ENCODE measurements around the gene VGLL1.
A peak's percentile ranks its signal among the peaks of the same experiment; 100 is the strongest.

The VGLL1 gene, protein sequence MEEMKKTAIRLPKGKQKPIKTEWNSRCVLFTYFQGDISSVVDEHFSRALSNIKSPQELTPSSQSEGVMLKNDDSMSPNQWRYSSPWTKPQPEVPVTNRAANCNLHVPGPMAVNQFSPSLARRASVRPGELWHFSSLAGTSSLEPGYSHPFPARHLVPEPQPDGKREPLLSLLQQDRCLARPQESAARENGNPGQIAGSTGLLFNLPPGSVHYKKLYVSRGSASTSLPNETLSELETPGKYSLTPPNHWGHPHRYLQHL

DNA sequence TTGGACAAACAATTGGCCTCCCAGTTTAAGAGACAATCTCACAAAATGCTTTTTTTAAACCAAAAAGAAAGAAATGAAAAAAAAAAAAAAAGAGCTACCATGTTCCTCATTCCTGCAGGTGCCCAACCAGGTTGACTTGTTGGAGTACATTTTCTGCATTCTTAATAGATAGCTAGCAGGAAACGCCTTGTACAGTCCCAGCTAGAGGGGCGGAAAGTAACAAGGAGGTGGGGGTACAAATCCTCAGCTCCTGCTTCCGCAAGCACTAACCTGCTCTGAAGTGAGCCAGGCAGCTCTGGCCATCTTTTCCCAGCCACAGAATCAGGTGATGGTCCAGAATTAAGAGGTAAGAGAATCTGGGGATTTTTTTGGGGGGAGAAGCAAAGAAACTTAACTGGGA is at the start of gene VGLL1:
VGLL1 (plus strand) TSS at position 265 of the 400 bp plus-strand sequence. CDS start 3,806 bp downstream, outside the sequence.
- no peak for DNase-seq

- no peak for DNase-seq
Observed at GRCh38 chrX:136487647-136488046, 44.4 kb upstream of the VGLL1 start, which contains the start of gene BRS3. Gene BRS3, plus strand, starts transcription at chrX:136487947. Its CDS starts 168 bp downstream, at chrX:136488115.

- DNase-seq = no peak
Observed at GRCh38 chrX:136488706-136489105, 43.3 kb upstream of the VGLL1 start.

DNA sequence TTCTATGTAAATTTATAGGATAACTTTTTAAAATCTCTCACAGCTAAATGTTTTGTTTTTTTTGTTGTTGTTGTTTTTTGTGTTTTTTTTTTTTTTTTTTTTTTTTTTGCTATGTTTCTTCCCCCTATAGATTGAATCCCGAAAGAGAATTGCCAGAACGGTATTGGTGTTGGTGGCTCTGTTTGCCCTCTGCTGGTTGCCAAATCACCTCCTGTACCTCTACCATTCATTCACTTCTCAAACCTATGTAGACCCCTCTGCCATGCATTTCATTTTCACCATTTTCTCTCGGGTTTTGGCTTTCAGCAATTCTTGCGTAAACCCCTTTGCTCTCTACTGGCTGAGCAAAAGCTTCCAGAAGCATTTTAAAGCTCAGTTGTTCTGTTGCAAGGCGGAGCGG is 40.2 kb upstream of the VGLL1 start:
- no peak for DNase-seq

GRCh38 chrX:136493011-136493410 is 39.0 kb upstream of the VGLL1 start:
- no peak for DNase-seq

- no peak for DNase-seq
Observed at GRCh38 chrX:136495043-136495442, 37.0 kb upstream of the VGLL1 start.

GRCh38 chrX:136496186-136496763 is 35.7 kb upstream of the VGLL1 start:
- DNase-seq = no peak

DNA sequence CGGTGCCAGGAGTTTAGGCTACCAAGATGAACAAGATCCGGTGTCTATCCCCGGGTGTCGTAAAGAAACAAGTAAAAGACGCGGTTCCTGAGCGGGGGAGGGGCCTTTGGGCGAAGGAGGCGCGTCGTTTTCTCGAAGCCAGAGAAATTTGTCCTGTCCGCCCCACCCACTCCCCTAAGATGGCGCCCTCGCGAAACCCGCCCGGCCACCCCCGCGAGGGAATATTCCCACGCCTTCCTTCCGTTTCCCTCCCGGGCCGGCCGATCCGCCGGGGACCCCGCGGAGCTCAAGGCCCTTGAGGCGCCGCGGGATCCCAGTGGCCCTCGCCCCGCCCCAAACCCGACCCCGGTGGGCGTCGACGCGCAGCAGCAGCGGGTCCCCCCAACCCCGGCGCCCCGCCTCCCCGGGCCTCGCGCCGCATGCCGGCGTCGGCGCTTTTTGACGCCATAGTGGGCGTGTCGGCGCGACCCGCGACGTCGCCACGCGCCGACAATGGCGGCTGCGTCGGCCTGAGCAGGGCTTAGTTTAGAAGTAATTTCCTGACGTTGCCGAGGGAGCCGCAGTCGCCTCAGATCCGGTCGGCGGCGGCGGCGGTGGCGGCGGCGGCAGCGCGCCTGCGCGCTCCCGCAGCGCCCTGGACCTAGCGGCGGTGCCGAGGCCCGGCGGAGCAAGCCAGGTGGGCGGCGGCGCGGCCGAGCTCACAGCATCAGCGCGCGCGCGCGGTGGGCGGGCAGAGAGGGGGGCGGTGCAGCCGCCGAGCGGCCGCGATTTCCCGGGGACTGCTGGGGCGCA is 35.1 kb upstream of the VGLL1 start:
- peak; percentile 81 for DNase-seq

DNA sequence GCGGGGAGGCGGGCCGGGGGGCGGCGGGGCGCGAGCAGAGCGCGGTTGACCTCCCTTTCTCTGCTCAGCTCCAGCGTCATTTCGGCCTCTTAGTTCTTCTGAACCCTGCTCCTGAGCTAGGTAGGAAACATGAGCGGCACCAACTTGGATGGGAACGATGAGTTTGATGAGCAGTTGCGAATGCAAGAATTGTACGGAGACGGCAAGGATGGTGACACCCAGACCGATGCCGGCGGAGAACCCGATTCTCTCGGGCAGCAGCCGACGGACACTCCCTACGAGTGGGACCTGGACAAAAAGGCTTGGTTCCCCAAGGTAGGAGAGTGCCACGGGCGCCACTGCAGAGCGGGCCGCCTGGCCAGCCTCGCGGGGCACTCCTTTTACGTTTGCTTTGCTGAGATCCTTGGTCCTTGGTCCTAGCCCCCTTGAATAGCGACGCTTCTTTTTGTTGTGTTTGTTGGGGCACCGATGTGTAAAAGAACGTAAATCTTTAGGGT is 34.4 kb upstream of the VGLL1 start, which contains the start of gene HTATSF1:
HTATSF1 (plus strand) TSS at position 37 of the 497 bp plus-strand sequence; CDS start at position 130, 93 bp downstream.
- DNase-seq = no peak

- DNase-seq = no peak
Observed at GRCh38 chrX:136519069-136519468, 12.9 kb upstream of the VGLL1 start.

DNA sequence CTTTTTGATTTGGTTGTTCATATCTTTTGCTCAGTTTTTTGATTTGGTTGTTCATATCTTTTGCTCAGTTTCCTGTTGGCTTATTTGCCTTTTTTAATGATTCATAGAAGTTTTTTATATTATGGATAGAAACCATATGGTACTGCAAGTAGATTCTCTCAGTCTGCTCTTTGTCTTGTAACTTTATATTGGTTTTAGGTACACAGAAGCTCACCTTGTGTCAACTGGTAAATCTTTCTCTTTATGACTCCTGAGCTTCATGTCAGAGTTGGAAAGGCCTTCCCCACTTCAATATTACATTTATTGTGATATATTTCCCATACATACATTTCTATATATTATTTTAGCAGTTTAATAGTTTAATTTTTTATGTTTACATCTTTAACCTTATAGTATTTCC is 8.2 kb upstream of the VGLL1 start:
- DNase-seq = no peak

GRCh38 chrX:136525738-136526606 is 6.0 kb upstream of the VGLL1 start:
- no peak for DNase-seq

DNA sequence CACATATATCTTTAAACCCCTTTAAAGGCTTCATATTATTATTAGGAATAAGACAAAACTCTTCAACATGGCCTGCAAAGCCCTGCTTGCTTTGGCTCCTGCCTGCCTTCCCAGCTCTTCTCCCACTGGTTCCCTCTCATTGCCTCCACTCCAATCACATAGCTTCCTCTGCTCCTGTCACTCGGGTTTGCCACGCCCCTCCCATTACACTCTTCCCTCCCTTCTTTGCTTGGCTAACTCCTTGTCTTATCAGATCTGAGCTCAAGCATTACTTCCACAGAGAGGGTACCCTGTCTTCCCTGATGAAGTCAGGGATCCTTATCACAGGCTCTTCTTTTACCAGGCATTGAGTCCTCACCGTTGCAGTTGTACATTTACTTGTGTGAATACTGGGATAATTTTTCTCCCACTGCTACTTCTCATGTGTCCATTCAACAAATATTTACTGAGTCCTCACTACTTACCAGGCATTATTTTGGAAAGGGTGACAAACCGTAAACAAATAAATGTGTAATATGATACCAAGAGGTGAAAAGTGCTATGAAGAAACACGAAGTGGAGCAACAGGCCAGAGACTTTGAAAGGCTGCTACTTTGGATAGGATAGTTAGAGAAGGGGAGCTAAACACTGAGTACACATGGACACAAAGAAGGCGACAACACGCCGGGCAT is 3.2 kb upstream of the VGLL1 start:
- DNase-seq = no peak

- no peak for DNase-seq
Observed at GRCh38 chrX:136529795-136530194, 2.2 kb upstream of the VGLL1 start.

- DNase-seq = no peak
Observed at GRCh38 chrX:136534131-136534530, 2.1 kb downstream of the VGLL1 start.

DNA sequence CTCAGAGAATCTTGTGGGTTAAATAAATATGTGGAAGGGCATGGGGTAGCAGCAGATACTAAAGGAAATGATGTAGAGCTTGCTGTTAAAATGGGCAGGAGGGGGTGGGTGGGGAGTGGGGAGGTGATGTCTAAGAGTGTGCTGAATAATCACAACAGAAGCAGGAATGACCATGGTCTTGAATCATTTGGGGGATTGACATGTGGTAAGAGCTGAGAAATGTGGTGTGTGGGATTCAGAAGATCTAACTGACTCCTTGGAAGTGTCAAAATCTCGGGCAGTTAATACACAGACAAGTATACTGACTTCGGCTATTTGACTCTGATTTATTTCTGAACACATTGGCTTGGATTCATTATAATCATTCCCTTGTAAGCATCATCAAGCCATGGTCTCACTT is 6.8 kb downstream of the VGLL1 start:
- DNase-seq = no peak

GRCh38 chrX:136540226-136540625 is 8.2 kb downstream of the VGLL1 start:
- DNase-seq = no peak

- no peak for DNase-seq
Observed at GRCh38 chrX:136541294-136541693, 9.3 kb downstream of the VGLL1 start.

GRCh38 chrX:136542281-136542680 is 10.3 kb downstream of the VGLL1 start:
- DNase-seq = no peak

DNA sequence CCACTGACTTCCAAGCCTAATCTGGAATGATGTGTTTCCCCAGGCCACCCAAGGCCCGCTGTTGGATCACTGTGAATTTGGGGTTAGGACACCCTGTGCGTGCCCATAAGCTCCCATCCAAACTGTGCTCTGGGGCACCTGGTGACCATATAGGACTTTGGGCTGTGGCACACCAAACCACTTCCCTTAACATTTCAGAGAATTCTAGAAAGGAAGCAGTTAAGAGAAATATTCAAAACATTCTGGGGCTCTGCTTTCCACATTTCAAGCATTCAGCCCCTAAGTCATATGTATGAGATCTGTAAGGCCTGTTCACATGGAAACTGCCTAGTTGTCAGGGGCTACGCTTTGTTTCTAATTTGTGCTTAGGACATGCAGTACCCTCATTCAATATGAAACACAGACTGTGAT is 14.4 kb downstream of the VGLL1 start:
- DNase-seq = no peak

- no peak for DNase-seq
Observed at GRCh38 chrX:136549226-136549625, 17.2 kb downstream of the VGLL1 start.

- DNase-seq = no peak
Observed at GRCh38 chrX:136551410-136551809, 19.4 kb downstream of the VGLL1 start.

Measured in activated CD4-positive, alpha-beta T cell treated with anti-CD3 and anti-CD28 coated beads, Interleukin-2, amount 50 U/mL, for 4 hours (primary cell).